Endothelial cell (in vitro differentiated cells): ENCODE measurements around the gene FHDC1. TPM values are rescaled to one million over a fixed set of nuclear protein-coding genes. Genes with fewer than 3 reads are reported as not detected.

Experiments
- DNase-seq: peaks from one replicate; pipeline ENCODE4 v3.0.0; 2021; ENCODE audit warnings: low spot score
- H3K27ac Mint-ChIP-seq: one replicate; pipeline ENCODE4 v1.8.0; 2021; ENCODE audit warnings: mixed read lengths, inconsistent platforms; ENCODE audit not compliant: unreplicated experiment
- H3K27me3 Mint-ChIP-seq: one replicate; pipeline ENCODE4 v1.8.0; 2021; ENCODE audit warnings: mild to moderate bottlenecking, moderate library complexity, mixed read lengths, inconsistent platforms; ENCODE audit not compliant: unreplicated experiment
- H3K36me3 Mint-ChIP-seq: one replicate; pipeline ENCODE4 v1.8.0; 2021; ENCODE audit warnings: mild to moderate bottlenecking, low read depth, mixed read lengths, inconsistent platforms; ENCODE audit not compliant: unreplicated experiment
- H3K4me1 Mint-ChIP-seq: one replicate; pipeline ENCODE4 v1.8.0; 2021; ENCODE audit warnings: mild to moderate bottlenecking, mixed read lengths, inconsistent platforms; ENCODE audit not compliant: unreplicated experiment
- H3K4me3 Mint-ChIP-seq: one replicate; pipeline ENCODE4 v1.8.0; 2021; ENCODE audit warnings: mild to moderate bottlenecking, mixed read lengths, inconsistent platforms; ENCODE audit not compliant: unreplicated experiment
- H3K9me3 Mint-ChIP-seq: one replicate; pipeline ENCODE4 v1.8.0; 2021; ENCODE audit warnings: mixed read lengths, inconsistent platforms; ENCODE audit not compliant: unreplicated experiment
- CTCF ChIP-seq: fragments of 200-600 bp; sonication (generic); IDR thresholded peaks from one replicate; pipeline ENCODE4 v1.5.0; 2021; ENCODE audit warnings: antibody characterized with exemption; ENCODE audit not compliant: unreplicated experiment
- total RNA-seq: library from RNA; stranded (reverse); fragmentation: NEBNext Ultra II Directional; extraction: Animal tissue kit (Norgen Biotek cat#: 25700); gene quantifications from one replicate; pipeline ENCODE4 v1.2.1, GENCODE V29; 2021; ENCODE audit not compliant: unreplicated experiment

Gene FHDC1
- total RNA-seq, 1 donor from 2014 or later = 0.90 TPM

- H3K4me1 Mint-ChIP-seq = no peaks in the 10 kb centered on the region
- H3K27ac Mint-ChIP-seq = no peak overlapping the region
- H3K4me3 Mint-ChIP-seq = no peak overlapping the region
- no peak for TF ChIP-seq CTCF
- peaks cover 3% of the 10 kb centered on the region for H3K27me3 Mint-ChIP-seq
- no peaks in the 10 kb centered on the region for H3K9me3 Mint-ChIP-seq
- no peaks in the 10 kb centered on the region for H3K36me3 Mint-ChIP-seq
- no peak for DNase-seq
Observed at GRCh38 chr4:152972821-152973628, 36.9 kb downstream of the FHDC1 start.

GRCh38 chr4:152973629-152974467, 37.7 kb downstream of the FHDC1 start:
- Mint-ChIP-seq H3K27ac (no peak overlapping the region), H3K9me3 (no peaks in the 10 kb centered on the region), H3K4me3 (no peak overlapping the region), H3K27me3 (peaks cover 3% of the 10 kb centered on the region), H3K4me1 (no peaks in the 10 kb centered on the region), H3K36me3 (no peaks in the 10 kb centered on the region)
- TF ChIP-seq CTCF = no peak
- no peak for DNase-seq

- DNase-seq = no peak
- no peak overlapping the region for H3K27ac Mint-ChIP-seq
- no peak overlapping the region for H3K4me3 Mint-ChIP-seq
- no peak for TF ChIP-seq CTCF
- no peaks in the 10 kb centered on the region for H3K36me3 Mint-ChIP-seq
- H3K4me1 Mint-ChIP-seq = no peaks in the 10 kb centered on the region
- no peaks in the 10 kb centered on the region for H3K9me3 Mint-ChIP-seq
- H3K27me3 Mint-ChIP-seq = no peaks in the 10 kb centered on the region
Observed at GRCh38 chr4:152974468-152975379, 38.6 kb downstream of the FHDC1 start.

DNA sequence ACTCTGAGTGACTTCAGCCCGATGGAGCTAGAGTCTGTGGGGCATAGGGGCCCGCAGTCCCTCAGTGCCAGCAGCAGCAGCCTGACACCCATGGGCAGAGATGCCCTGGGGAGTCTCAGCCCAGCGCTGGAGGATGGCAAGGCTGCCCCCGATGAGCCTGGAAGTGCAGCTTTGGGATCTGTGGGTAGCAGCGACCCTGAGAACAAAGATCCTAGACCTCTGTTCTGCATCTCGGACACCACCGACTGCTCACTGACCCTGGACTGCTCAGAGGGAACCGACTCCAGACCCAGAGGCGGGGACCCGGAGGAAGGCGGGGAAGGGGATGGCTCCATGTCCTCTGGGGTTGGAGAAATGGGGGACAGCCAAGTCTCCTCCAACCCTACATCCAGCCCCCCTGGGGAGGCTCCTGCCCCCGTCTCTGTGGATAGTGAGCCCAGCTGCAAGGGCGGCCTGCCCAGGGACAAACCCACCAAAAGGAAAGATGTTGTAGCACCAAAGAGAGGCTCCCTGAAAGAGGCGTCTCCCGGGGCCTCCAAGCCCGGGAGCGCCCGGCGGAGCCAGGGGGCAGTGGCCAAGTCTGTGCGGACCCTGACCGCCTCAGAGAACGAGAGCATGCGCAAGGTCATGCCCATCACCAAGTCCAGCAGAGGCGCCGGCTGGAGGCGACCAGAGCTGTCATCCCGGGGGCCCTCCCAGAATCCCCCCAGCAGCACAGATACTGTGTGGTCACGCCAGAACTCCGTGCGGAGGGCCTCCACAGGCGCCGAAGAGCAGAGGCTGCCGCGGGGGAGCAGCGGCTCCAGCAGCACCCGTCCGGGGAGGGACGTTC, 39.5 kb downstream of the FHDC1 start:
- no peaks in the 10 kb centered on the region for H3K4me1 Mint-ChIP-seq
- no peak overlapping the region for H3K27ac Mint-ChIP-seq
- DNase-seq = no peak
- TF ChIP-seq CTCF = no peak
- H3K27me3 Mint-ChIP-seq = no peaks in the 10 kb centered on the region
- no peak overlapping the region for H3K4me3 Mint-ChIP-seq
- no peaks in the 10 kb centered on the region for H3K36me3 Mint-ChIP-seq
- H3K9me3 Mint-ChIP-seq = no peaks in the 10 kb centered on the region
